GM19372 (cell line): ENCODE results near the gene MSRB1.
"Not testable (repeated sequence)": the region's sequence is repeated elsewhere in the genome, so short reads cannot be mapped to it uniquely, and the experiment has no call there.

Source experiments
- ATAC-seq: cut with Tn5 transposase; IDR thresholded peaks from one replicate; pipeline ENCODE4 v1.9.1; 2021; ENCODE audit warnings: mild to moderate bottlenecking, low read depth, moderate library complexity; ENCODE audit not compliant: unreplicated experiment

MSRB1 gene

DNA sequence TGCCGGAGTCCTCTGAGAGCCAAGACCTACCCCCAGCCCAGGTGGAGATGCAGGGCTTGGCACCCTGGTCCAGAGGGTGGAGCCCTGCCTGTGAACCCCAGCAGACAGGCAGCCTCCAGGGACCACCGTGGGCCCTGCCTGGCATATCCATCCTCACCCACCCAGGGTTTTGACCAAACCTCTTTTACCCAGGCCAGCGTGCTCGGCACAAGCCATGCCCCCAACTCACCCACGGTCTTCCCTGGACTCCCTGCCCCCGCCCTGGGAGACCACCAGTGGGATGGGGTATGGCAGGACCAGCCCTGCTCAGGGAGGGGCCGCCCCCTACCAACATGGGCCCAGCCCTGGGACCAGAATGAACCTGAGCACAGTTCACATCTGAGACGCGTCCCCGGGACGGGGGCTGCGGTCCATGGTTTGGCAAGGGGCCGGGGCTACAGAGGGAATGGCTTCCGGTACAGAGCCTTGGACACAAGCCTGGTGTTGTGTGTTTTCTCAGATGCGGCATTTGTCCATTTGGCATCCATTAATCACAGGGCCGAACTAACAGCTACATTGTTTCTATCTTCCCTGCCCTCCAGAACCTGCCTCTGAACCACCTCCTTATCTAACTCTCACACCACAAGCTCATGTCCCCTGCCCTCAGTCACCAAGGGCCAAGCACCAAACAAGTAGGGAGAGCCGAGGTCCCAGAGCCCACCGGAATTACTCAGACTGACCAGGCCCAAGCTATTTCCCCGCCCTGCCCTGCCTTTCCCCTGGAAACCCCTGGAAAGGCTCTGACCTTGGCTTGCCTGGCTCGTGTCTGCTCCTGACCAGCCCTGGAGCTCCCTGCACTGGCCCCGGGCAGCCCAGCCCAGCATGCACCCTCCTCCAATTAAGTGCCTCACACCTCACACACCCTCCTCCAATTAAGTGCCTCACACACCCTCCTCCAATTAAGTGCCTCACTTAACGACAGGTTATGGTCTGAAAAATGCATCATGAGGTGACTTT, 38.9 kb downstream of the MSRB1 start:
- ATAC-seq: no peak

DNA sequence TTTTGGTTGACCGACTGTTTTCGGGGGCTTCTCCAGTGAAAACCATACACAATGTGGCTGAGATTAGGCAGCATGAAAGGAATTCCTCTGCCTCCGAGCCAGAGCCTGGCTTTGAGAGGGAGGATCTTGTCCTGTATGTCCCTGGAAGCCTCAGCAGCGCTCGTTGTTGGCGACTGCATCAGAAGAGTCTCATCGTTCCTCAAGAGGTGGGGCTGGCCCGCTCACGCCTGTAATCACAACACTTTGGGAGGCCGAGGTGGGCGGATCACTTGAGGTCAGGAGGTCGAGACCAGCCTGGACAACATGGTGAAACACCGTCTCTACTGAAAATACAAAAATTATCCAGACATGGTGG, 39.8 kb downstream of the MSRB1 start:
- no peak for ATAC-seq

GRCh38 chr16:1902547-1903219, 40.3 kb downstream of the MSRB1 start:
- ATAC-seq: no peak

DNA sequence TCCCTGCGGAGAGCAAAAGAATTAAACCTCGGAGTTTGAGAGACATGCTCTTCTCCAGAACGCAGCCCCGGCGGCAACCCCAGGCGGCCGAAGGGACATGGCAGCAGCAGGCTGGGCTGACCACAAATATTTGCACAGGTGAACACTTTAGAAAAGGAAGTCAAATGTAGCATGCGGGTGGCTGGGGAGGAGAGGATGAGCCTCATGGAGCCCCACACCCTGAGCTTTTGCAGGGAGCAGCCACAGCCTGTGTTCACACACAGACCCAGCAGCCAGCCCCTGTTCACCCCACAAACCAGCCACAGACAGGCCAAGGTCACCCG, 42.6 kb downstream of the MSRB1 start:
- ATAC-seq: no peak

DNA sequence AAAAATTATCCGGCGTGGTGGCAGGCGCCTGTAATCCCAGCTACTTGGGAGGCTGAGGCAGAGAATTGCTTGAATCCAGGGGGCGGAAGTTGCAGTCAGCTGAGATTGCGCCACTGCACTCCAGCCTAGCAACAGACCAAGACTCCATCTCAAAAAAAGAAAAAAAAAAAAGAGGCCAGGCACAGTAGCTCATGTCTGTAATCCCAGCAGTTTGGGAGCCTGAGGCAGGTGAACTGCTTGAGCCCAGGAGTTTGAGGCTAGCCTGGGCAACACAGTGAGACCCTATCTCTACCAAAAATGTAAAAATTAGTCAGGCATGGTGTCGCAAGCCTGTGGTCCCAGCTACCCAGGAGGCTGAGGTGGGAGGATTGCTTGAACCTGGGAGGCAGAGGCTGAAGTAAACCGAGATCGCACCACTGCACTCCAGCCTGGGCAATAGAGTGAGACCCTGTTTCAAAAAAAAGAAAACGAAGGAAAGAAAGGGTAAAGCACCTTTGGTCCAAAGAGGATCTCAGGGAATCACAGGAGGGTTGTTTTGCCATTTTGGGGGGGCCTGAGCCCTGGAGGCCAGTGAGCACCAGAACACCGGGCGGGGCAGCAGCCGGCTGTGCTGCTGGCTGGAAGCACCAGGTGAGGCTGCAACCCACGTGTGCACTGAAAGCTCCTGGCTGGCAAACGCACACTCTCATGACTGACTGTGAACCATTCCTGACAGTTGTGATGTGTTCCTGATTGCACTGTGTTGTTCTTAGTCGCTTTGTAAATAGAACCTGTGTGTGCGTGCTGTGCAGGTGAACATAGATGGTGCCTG, 43.2 kb downstream of the MSRB1 start:
- no peak for ATAC-seq

DNA sequence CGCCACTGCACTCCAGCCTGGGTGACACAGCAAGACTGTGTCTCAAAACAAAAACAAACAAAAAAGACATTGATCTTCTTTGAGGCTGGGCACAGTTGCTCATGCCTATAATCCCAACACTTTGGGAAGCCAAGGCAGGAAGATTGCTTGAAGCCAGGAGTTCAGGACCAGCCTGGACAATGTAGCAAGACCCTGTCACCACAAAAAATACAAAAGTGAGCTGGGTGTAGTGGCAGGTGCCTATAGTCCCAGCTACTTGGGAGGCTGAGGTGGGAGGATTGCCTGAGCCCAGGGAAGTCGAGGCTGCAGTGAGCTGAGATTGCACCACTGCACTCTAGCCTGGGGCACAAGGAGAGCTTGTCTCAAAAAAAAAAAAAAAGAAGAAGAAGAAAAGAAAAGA, 45.3 kb downstream of the MSRB1 start:
- not testable (repeated sequence) for ATAC-seq

DNA sequence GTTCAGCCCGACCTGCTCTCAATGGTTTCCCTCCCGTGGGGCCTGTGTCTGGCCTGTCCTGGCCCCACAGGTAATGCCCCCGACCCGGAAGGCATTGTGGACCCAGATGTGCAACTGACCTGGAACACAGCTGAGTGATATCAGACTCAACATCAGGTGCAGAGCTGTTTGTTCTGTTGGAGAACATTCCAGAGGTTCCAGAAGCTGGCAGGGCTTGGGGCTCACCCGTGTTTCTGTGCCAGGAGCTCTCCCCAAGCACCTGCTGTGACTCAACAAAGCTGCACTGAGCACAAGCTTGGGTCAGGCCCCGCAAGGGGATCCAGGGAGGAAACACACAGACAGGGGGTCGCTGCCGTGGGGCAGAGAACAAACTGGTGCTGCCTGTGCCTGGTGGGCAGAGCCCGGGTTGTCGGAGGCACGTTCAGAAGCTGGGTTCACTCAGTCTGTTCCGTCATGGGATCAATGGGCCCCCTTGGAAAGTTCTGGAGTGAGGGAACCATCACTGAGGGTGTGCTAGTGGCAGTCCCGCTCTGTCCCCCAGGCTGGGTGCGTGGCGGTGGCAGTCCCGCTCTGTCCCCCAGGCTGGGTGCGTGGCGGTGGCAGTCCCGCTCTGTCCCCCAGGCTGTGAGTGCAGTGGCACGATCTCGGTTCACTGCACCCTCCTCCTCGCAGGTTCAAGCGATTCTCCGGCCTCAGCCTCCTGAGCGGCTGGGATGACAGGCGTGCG, 46.9 kb downstream of the MSRB1 start:
- no peak for ATAC-seq

DNA sequence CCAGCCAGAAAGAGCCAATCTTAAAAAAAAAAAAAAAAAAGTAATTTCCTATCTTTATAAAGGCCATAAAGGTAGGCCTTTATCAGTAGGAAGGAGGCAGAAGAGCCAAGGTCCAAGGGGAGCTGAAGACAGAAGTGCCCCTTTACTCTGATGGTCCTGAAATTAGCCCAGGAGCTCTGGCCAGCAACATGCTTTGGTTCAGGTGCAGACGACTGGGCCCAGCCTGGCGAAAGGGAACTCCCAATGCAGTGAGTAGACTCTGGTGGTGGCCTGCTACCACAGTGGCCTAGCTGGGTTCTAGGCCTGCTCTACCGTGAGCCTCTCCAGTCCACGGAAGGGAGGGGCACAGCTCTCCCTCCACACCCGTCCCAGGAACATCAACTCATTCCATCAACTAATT, 47.9 kb downstream of the MSRB1 start:
- ATAC-seq: no peak

DNA sequence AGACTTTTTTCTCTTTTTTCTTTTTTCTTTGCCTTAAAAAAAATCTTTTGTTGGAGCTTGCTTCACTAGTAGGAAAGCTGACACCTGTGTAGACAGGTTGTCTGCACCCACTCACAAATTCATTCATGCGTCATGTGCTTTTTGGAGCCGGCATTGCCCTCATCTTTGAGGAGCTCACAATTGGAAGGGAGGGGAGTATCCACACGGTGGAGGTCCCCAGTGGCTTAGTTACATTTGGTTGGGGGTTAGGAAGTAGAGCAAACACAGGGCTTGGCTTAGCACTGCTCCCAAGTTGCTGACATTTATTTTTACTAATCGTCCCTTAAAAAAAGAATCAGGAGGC, 52.3 kb downstream of the MSRB1 start:
- no peak for ATAC-seq

- no peak for ATAC-seq
Observed at GRCh38 chr16:1890024-1890707, 52.8 kb downstream of the MSRB1 start.
